Measurements from ENCODE around the gene PJVK.

The PJVK gene

GRCh38 chr2:178448968-178449661, 2.1 kb upstream of the PJVK start:
- no peak for TF ChIP-seq CREB5 (CRISPR knock-in tag; IDR thresholded peaks at IDR 0.05; ENCODE audit: low read depth)
- no peak for TF ChIP-seq PPARA (CRISPR knock-in tag; IDR thresholded peaks at IDR 0.05; ENCODE audit: borderline replicate concordance)
- no peak for TF ChIP-seq ZFP3 (CRISPR knock-in tag; IDR thresholded peaks at IDR 0.05)
- TF ChIP-seq ZC3H10 (CRISPR knock-in tag; IDR thresholded peaks at IDR 0.05): no peak
- TF ChIP-seq SNAI2 (CRISPR knock-in tag; IDR thresholded peaks at IDR 0.05): no peak
- TF ChIP-seq CSDC2 (CRISPR knock-in tag; IDR thresholded peaks at IDR 0.05): no peak
- no peak for TF ChIP-seq GLIS3 (CRISPR knock-in tag; IDR thresholded peaks at IDR 0.05)
- TF ChIP-seq BACH2 (CRISPR knock-in tag; IDR thresholded peaks at IDR 0.05; ENCODE audit: borderline replicate concordance): no peak
- TF ChIP-seq ZNF8 (CRISPR knock-in tag; IDR thresholded peaks at IDR 0.05): no peak
- no peak for TF ChIP-seq ZFP30 (CRISPR knock-in tag; IDR thresholded peaks at IDR 0.05)
- TF ChIP-seq POU6F1 (CRISPR knock-in tag; IDR thresholded peaks at IDR 0.05; ENCODE audit: borderline replicate concordance, low read depth): no peak
- TF ChIP-seq ESRRG (CRISPR knock-in tag; IDR thresholded peaks at IDR 0.05): no peak
- TF ChIP-seq PATZ1 (CRISPR knock-in tag; IDR thresholded peaks at IDR 0.05; ENCODE audit: borderline replicate concordance): no peak
- no peak for TF ChIP-seq CSRNP3 (CRISPR knock-in tag; IDR thresholded peaks at IDR 0.05)
- no peak for TF ChIP-seq RARB (CRISPR knock-in tag; IDR thresholded peaks at IDR 0.05)
- TF ChIP-seq ZNF565 (CRISPR knock-in tag; conservative IDR thresholded peaks at IDR 0.05; ENCODE audit: low read depth): no peak
- TF ChIP-seq TCF4 (CRISPR knock-in tag; IDR thresholded peaks at IDR 0.05; ENCODE audit: borderline replicate concordance): no peak
- no peak for TF ChIP-seq ARNTL (CRISPR knock-in tag; IDR thresholded peaks at IDR 0.05; ENCODE audit: borderline replicate concordance, low read depth)
- TF ChIP-seq ISL1 (CRISPR knock-in tag; IDR thresholded peaks at IDR 0.05): no peak
- ATAC-seq: no peak

- no peak for ATAC-seq
- no peak for TF ChIP-seq ZNF70 (CRISPR knock-in tag; IDR thresholded peaks at IDR 0.05)
- TF ChIP-seq ZNF8 (CRISPR knock-in tag; IDR thresholded peaks at IDR 0.05): no peak
- TF ChIP-seq PPARA (CRISPR knock-in tag; IDR thresholded peaks at IDR 0.05; ENCODE audit: borderline replicate concordance): no peak
- no peak for TF ChIP-seq CSDC2 (CRISPR knock-in tag; IDR thresholded peaks at IDR 0.05)
- no peak for TF ChIP-seq TOX (CRISPR knock-in tag; IDR thresholded peaks at IDR 0.05; ENCODE audit: borderline replicate concordance)
- no peak for TF ChIP-seq BACH2 (CRISPR knock-in tag; IDR thresholded peaks at IDR 0.05; ENCODE audit: borderline replicate concordance)
- TF ChIP-seq TSHZ2 (CRISPR knock-in tag; IDR thresholded peaks at IDR 0.05): no peak
- no peak for TF ChIP-seq SNAI2 (CRISPR knock-in tag; IDR thresholded peaks at IDR 0.05)
- TF ChIP-seq ARNTL (CRISPR knock-in tag; IDR thresholded peaks at IDR 0.05; ENCODE audit: borderline replicate concordance, low read depth): no peak
- TF ChIP-seq ZC3H10 (CRISPR knock-in tag; IDR thresholded peaks at IDR 0.05): no peak
- TF ChIP-seq RARB (CRISPR knock-in tag; IDR thresholded peaks at IDR 0.05): no peak
- no peak for TF ChIP-seq CREB5 (CRISPR knock-in tag; IDR thresholded peaks at IDR 0.05; ENCODE audit: low read depth)
- TF ChIP-seq ZNF565 (CRISPR knock-in tag; conservative IDR thresholded peaks at IDR 0.05; ENCODE audit: low read depth): no peak
- no peak for TF ChIP-seq ZFP3 (CRISPR knock-in tag; IDR thresholded peaks at IDR 0.05)
- no peak for TF ChIP-seq CSRNP3 (CRISPR knock-in tag; IDR thresholded peaks at IDR 0.05)
- no peak for TF ChIP-seq TCF4 (CRISPR knock-in tag; IDR thresholded peaks at IDR 0.05; ENCODE audit: borderline replicate concordance)
- TF ChIP-seq GLIS3 (CRISPR knock-in tag; IDR thresholded peaks at IDR 0.05): no peak
Measured at GRCh38 chr2:178449700-178450523, 1.3 kb upstream of the PJVK start.
